Measurements from ENCODE around the gene SDK1. TPM values are rescaled to one million over a fixed set of nuclear protein-coding genes. Genes with fewer than 3 reads are reported as not detected.
"Not testable (repeated sequence)": the region's sequence is repeated elsewhere in the genome, so short reads cannot be mapped to it uniquely, and the experiment has no call there.

The SDK1 gene
- total RNA-seq, 1 donor from 2014 or later, result 0.48 TPM

DNA sequence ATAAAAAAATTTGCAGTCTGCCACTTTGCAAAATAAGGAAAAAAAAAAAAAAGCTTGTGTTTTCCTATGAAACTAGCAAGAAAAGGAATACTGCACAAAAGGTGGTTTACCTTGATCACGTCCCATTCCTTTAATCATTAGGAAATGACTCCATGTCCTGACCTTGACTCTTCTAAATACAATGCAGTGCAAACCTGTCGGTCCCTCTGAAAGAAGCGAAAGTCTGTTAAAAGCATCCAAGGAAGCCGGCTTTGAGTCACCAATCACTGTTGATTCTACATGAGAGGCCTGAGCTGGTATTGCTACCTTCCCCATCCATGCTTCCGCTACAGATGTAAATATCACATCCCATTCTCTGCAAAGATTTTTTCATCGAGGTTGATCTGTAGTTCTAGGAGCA is 652.1 kb downstream of the SDK1 start:
- intact Hi-C loops (cut with micrococcal nuclease), result no loop called here
- peaks cover 1% of the 10 kb centered on the region for H3K4me1 Mint-ChIP-seq (ENCODE audit: low read depth)
- H3K27ac Mint-ChIP-seq, result no peak overlapping the region
- H3K9me3 Mint-ChIP-seq, result no peaks in the 10 kb centered on the region
- DNase-seq (ENCODE audit: low spot score), result no peak
- no peak overlapping the region for H3K4me3 Mint-ChIP-seq (ENCODE audit: low read depth)
- no peaks in the 10 kb centered on the region for H3K36me3 Mint-ChIP-seq (ENCODE audit: low read depth)
- H3K27me3 Mint-ChIP-seq (ENCODE audit: low read depth), result no peaks in the 10 kb centered on the region

DNA sequence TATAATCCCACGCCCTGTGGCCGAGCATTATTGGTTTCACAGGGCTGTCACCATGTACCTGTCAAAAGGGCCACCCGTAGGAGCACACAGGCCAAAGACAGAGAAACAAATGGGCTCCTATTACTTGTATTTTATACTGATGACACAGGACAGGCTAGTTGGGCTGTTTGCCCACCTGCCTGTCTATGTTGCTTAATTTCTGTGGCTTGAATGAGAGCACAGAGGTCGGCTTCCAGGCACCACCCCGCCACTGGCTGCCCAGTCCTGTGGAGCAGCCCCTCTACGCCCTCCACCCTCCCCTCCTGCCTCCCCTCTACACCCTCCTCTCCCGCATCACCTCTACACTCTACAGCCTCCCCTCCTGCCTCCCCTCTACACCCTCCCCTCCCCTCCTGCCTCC is 652.9 kb downstream of the SDK1 start:
- Mint-ChIP-seq H3K27ac (no peak overlapping the region), H3K4me1 (ENCODE audit: low read depth) (peaks cover 1% of the 10 kb centered on the region), H3K36me3 (ENCODE audit: low read depth) (no peaks in the 10 kb centered on the region), H3K9me3 (no peaks in the 10 kb centered on the region), H3K27me3 (ENCODE audit: low read depth) (no peaks in the 10 kb centered on the region), H3K4me3 (ENCODE audit: low read depth) (no peak overlapping the region)
- DNase-seq (ENCODE audit: low spot score), result no peak
- intact Hi-C loops (cut with micrococcal nuclease), result no loop called here

DNA sequence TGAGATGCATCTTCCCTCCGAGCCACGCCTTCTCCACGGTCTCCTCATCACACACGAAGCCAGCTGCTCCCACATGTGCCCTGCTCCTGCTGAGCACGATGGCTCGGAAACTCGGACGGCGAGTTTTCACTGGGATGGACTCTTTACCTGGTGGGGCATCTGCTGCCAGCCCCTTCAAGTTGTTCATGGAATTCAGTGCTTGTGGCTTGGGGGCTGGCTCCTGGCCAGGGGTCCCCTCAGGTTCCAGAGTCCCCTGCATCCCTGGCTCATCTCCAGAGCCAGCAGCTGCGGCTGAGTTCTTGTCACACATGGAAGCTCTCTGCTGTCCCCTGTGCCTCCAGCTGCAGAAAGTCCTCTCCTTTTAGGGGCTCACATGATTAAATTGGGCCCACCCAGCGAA is 654.0 kb downstream of the SDK1 start:
- Mint-ChIP-seq H3K4me1 (ENCODE audit: low read depth) (peaks cover 1% of the 10 kb centered on the region), H3K9me3 (no peaks in the 10 kb centered on the region), H3K36me3 (ENCODE audit: low read depth) (no peaks in the 10 kb centered on the region), H3K27me3 (ENCODE audit: low read depth) (no peaks in the 10 kb centered on the region), H3K4me3 (ENCODE audit: low read depth) (no peak overlapping the region), H3K27ac (no peak overlapping the region)
- DNase-seq (ENCODE audit: low spot score), result no peak
- intact Hi-C loops (cut with micrococcal nuclease), result no loop called here

DNA sequence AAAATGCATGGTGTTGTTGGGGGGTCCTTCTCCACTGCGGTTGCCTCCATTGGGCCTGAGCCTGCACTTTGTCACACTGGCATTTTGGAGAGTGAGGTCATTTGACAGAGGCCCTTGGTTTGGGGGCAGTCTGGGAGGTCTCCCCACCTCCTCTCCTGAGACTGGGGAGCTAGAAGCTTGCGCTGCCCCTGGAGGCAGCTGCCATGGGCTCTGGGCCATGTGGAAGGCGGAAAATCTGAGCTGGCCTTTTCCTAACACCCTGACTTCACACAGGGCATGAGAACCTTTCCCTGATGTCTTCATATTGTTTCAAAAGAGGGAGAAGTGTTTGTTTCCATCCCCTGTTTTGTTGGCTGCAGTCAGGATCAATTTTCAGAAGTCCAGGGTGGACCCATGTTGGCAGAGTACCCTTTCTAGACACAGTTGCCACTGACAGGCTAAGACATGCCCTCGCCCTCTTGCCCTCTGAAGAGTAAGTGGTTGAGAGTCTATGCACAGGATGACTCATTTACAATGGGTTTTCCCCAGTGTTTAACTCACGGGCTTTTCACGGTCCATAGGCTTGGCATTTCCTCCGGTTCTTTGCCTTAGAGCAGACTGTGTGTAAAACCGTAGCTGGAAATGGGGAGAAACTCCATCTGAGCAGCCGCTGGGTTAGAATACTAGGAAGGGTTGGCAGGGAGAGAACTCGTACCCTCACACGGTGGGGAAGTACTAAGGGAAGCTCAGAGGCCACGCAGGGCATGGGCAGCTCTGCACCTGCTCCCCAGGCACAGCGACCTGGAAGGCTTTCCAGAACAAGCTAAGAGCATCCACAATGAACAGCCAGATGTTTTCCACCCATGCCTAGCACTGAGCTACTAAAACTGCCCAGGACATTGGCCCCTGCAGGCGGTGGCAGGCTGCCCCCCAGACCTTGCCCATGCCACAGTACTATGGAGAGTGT is 655.0 kb downstream of the SDK1 start:
- no peak overlapping the region for H3K4me3 Mint-ChIP-seq (ENCODE audit: low read depth)
- H3K27me3 Mint-ChIP-seq (ENCODE audit: low read depth), result no peaks in the 10 kb centered on the region
- H3K4me1 Mint-ChIP-seq (ENCODE audit: low read depth), result peaks cover 1% of the 10 kb centered on the region
- no peak for DNase-seq (ENCODE audit: low spot score)
- H3K9me3 Mint-ChIP-seq, result no peaks in the 10 kb centered on the region
- intact Hi-C loops (cut with micrococcal nuclease), result no loop called here
- no peaks in the 10 kb centered on the region for H3K36me3 Mint-ChIP-seq (ENCODE audit: low read depth)
- no peak overlapping the region for H3K27ac Mint-ChIP-seq

- H3K27ac Mint-ChIP-seq, result no peak overlapping the region
- H3K4me1 Mint-ChIP-seq (ENCODE audit: low read depth), result peaks cover 1% of the 10 kb centered on the region
- intact Hi-C loops (cut with micrococcal nuclease), result no loop called here
- H3K27me3 Mint-ChIP-seq (ENCODE audit: low read depth), result no peaks in the 10 kb centered on the region
- H3K9me3 Mint-ChIP-seq, result no peaks in the 10 kb centered on the region
- no peak for DNase-seq (ENCODE audit: low spot score)
- H3K4me3 Mint-ChIP-seq (ENCODE audit: low read depth), result no peak overlapping the region
- H3K36me3 Mint-ChIP-seq (ENCODE audit: low read depth), result no peaks in the 10 kb centered on the region
Observed at GRCh38 chr7:3956949-3957348, 655.9 kb downstream of the SDK1 start.

DNA sequence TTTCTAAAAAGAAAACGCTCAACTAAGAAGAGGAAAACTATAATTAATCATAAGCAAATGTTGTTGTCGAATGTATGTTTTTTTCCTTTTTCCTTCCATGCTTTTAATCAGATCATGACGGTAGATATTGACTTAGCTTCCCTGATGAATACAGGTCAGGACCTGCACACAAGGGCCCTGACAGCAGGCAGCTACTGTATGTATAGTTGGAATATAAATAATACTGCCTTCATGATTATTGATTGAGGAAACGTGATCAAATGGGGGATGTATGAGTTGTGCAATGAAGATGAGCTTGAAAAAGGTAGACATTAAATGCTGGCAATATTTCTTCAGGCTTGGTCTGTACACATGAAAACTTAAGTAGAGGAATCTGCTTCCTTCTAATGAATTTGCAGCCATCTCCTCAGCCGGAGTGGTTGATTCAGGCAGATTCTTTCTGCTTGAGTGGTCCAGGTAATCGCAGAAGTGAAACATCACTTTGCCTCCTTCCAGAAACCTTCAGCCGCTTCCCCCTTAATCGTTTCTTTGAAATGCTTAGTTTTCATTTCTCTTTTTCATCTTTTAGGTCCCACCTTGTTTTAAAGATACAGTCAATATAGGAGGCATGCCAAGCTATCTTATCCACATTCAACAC is 656.5 kb downstream of the SDK1 start:
- Mint-ChIP-seq H3K4me3 (ENCODE audit: low read depth) (no peak overlapping the region), H3K4me1 (ENCODE audit: low read depth) (peaks cover 1% of the 10 kb centered on the region), H3K27ac (no peak overlapping the region), H3K9me3 (no peaks in the 10 kb centered on the region), H3K36me3 (ENCODE audit: low read depth) (no peaks in the 10 kb centered on the region), H3K27me3 (ENCODE audit: low read depth) (no peaks in the 10 kb centered on the region)
- intact Hi-C loops (cut with micrococcal nuclease), result no loop called here
- DNase-seq (ENCODE audit: low spot score), result no peak

GRCh38 chr7:3958109-3958483 is 657.0 kb downstream of the SDK1 start:
- Mint-ChIP-seq H3K9me3 (no peaks in the 10 kb centered on the region), H3K27ac (no peak overlapping the region), H3K36me3 (ENCODE audit: low read depth) (no peaks in the 10 kb centered on the region), H3K4me1 (ENCODE audit: low read depth) (peaks cover 1% of the 10 kb centered on the region), H3K27me3 (ENCODE audit: low read depth) (no peaks in the 10 kb centered on the region), H3K4me3 (ENCODE audit: low read depth) (no peak overlapping the region)
- intact Hi-C loops (cut with micrococcal nuclease), result no loop called here
- no peak for DNase-seq (ENCODE audit: low spot score)

GRCh38 chr7:3959364-3959763 is 658.3 kb downstream of the SDK1 start:
- intact Hi-C loops (cut with micrococcal nuclease), result no loop called here
- no peaks in the 10 kb centered on the region for H3K9me3 Mint-ChIP-seq
- H3K27me3 Mint-ChIP-seq (ENCODE audit: low read depth), result no peaks in the 10 kb centered on the region
- peaks cover 1% of the 10 kb centered on the region for H3K4me1 Mint-ChIP-seq (ENCODE audit: low read depth)
- no peak overlapping the region for H3K27ac Mint-ChIP-seq
- H3K4me3 Mint-ChIP-seq (ENCODE audit: low read depth), result no peak overlapping the region
- no peaks in the 10 kb centered on the region for H3K36me3 Mint-ChIP-seq (ENCODE audit: low read depth)
- DNase-seq (ENCODE audit: low spot score), result no peak

- Mint-ChIP-seq H3K4me3 (ENCODE audit: low read depth) (no peak overlapping the region), H3K36me3 (ENCODE audit: low read depth) (no peaks in the 10 kb centered on the region), H3K9me3 (no peaks in the 10 kb centered on the region), H3K4me1 (ENCODE audit: low read depth) (peaks cover 1% of the 10 kb centered on the region), H3K27ac (no peak overlapping the region), H3K27me3 (ENCODE audit: low read depth) (no peaks in the 10 kb centered on the region)
- DNase-seq (ENCODE audit: low spot score), result no peak
- intact Hi-C loops (cut with micrococcal nuclease), result no loop called here
Observed at GRCh38 chr7:3960050-3960763, 659.2 kb downstream of the SDK1 start.

DNA sequence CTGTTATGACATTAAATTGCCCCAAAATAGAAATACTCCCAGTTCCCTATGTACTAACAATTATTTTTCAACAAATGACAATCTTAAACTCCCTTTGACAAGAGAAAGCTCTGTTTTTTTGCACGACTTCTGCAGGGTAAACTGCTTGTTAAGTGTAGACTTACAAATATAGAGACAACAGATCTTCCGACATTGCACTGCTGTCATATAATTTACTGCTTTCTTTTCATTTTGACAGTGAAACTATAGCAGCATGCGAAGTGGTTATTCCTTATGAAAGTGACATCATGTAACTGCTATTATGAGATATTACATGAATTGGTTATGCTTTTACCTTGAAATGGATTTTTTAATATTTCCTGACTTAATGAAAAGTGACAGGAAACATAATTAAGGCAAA is 659.9 kb downstream of the SDK1 start:
- DNase-seq (ENCODE audit: low spot score), result no peak
- Mint-ChIP-seq H3K27ac (no peak overlapping the region), H3K36me3 (ENCODE audit: low read depth) (no peaks in the 10 kb centered on the region), H3K4me3 (ENCODE audit: low read depth) (no peak overlapping the region), H3K4me1 (ENCODE audit: low read depth) (peaks cover 1% of the 10 kb centered on the region), H3K27me3 (ENCODE audit: low read depth) (no peaks in the 10 kb centered on the region), H3K9me3 (no peaks in the 10 kb centered on the region)
- intact Hi-C loops (cut with micrococcal nuclease), result no loop called here

DNA sequence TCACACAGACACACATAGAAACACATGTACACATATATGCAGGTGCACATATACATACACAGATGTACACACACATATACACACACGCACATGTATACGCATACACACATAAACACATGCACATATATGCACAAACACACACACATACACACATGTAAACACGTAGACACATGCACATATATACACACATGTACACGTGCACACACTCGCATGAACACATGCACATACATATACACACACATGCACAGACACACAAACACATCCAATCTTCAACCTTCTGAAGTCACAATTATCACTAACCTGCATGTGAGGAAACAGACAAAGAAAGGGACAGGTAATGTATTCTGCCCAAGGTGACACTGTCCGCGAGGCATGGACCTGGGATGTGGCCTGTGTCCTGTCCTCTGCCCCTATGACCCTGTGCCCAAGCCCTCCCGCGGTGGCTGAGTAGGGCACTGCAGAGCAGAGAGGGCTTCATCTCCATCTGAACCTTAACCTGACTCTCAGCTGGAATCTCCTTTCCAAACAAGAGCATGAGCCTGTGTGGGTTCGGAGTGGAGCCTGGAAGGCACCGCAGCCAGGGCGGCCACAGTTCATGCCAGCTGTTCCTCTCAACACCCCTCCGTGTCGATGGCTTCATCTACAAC is 660.9 kb downstream of the SDK1 start:
- no peaks in the 10 kb centered on the region for H3K9me3 Mint-ChIP-seq
- H3K27me3 Mint-ChIP-seq (ENCODE audit: low read depth), result no peaks in the 10 kb centered on the region
- H3K27ac Mint-ChIP-seq, result no peak overlapping the region
- H3K4me3 Mint-ChIP-seq (ENCODE audit: low read depth), result no peak overlapping the region
- DNase-seq (ENCODE audit: low spot score), result no peak
- H3K36me3 Mint-ChIP-seq (ENCODE audit: low read depth), result no peaks in the 10 kb centered on the region
- intact Hi-C loops (cut with micrococcal nuclease), result no loop called here
- H3K4me1 Mint-ChIP-seq (ENCODE audit: low read depth), result no peaks in the 10 kb centered on the region

GRCh38 chr7:3963768-3964167 is 662.7 kb downstream of the SDK1 start:
- H3K27ac Mint-ChIP-seq; H3K4me3 Mint-ChIP-seq (ENCODE audit: low read depth); H3K27me3 Mint-ChIP-seq (ENCODE audit: low read depth); H3K36me3 Mint-ChIP-seq (ENCODE audit: low read depth); DNase-seq (ENCODE audit: low spot score); H3K9me3 Mint-ChIP-seq; H3K4me1 Mint-ChIP-seq (ENCODE audit: low read depth); intact Hi-C loops (cut with micrococcal nuclease): not testable (repeated sequence)
